Calu3 (cell line): ENCODE results near the gene NAE1. TPM values are rescaled to one million over a fixed set of nuclear protein-coding genes. Genes with fewer than 3 reads are reported as not detected.

ENCODE experiments used
- BruUV-seq: library from RNA; stranded (reverse); fragments of 400-500 nt; replicated peaks from 2 replicates; lab custom pipeline; 2021; lab: Mats Ljungman, UMichigan
- CTCF ChIA-PET: fragments of 300-600 bp; sonication (Branson Sonifier 250); formaldehyde crosslinking; loops from one replicate; lab custom pipeline; 2022; ENCODE audit warnings: antibody characterized with exemption; lab: Charles Lee
- DNase-seq: peaks from one replicate; pipeline ENCODE4 v3.0.0; 2022
- H3K27ac Mint-ChIP-seq: one replicate; pipeline ENCODE4 v1.8.0; 2022; ENCODE audit warnings: mixed read lengths; ENCODE audit not compliant: unreplicated experiment
- H3K27me3 Mint-ChIP-seq: one replicate; pipeline ENCODE4 v1.8.0; 2022; ENCODE audit warnings: mixed read lengths; ENCODE audit not compliant: unreplicated experiment
- H3K36me3 Mint-ChIP-seq: one replicate; pipeline ENCODE4 v1.8.0; 2022; ENCODE audit warnings: mild to moderate bottlenecking, moderate library complexity, mixed read lengths; ENCODE audit not compliant: insufficient read depth, unreplicated experiment
- H3K4me1 Mint-ChIP-seq: one replicate; pipeline ENCODE4 v1.8.0; 2022; ENCODE audit warnings: mild to moderate bottlenecking, low read depth, mixed read lengths; ENCODE audit not compliant: unreplicated experiment
- H3K4me3 Mint-ChIP-seq: one replicate; pipeline ENCODE4 v1.8.0; 2022; ENCODE audit warnings: mild to moderate bottlenecking, low read depth, moderate library complexity, mixed read lengths; ENCODE audit not compliant: unreplicated experiment
- H3K9me3 Mint-ChIP-seq: one replicate; pipeline ENCODE4 v1.8.0; 2022; ENCODE audit warnings: low read depth, mixed read lengths; ENCODE audit not compliant: unreplicated experiment
- CTCF ChIP-seq: fragments of 200-600 bp; IDR thresholded peaks from one replicate; pipeline ENCODE4 v1.8.0; 2022; ENCODE audit warnings: antibody characterized with exemption; ENCODE audit not compliant: unreplicated experiment
- intact Hi-C: fragments of 100-400 bp; cut with micrococcal nuclease; formaldehyde crosslinking; loops from one replicate; pipeline ENCODE4 v1.10.0; 2022; ENCODE audit not compliant: unreplicated experiment
- total RNA-seq: library from RNA; stranded (reverse); gene quantifications from 2 replicates; pipeline ENCODE4 v1.2.3, GENCODE V29; 2022

Gene NAE1
- total RNA-seq, 1 experiment from 2014 or later = 79.4 TPM

- Mint-ChIP-seq H3K36me3 (no peaks in the 10 kb centered on the region), H3K9me3 (no peaks in the 10 kb centered on the region), H3K4me3 (peak within 1 kb of the TSS; percentile 64), H3K27me3 (peaks cover 83% of the 10 kb centered on the region), H3K4me1 (peaks cover 8% of the 10 kb centered on the region), H3K27ac (no peak within 1 kb of the TSS)
- DNase-seq = no peak
- intact Hi-C loops = no loop called here
- CTCF ChIA-PET = interaction anchor here (1.0 to 1.3 kb wide), 4 partner anchors 14 to 62 kb away, joined by 3 to 8 read pairs (median 3); partner anchors contain the start of gene NAE1
- BruUV-seq = no TSS peak
- TF ChIP-seq CTCF = no peak
Observed at GRCh38 chr16:66844342-66845079, 13.7 kb upstream of the NAE1 start, which contains the start of gene CA7. CA7 (plus strand) TSS chr16:66844414; CDS start chr16:66844488, 74 bp downstream.

- DNase-seq = no peak
- intact Hi-C loops = no loop called here
- H3K27ac Mint-ChIP-seq = no peak overlapping the region
- TF ChIP-seq CTCF = no peak
- BruUV-seq = no TSS peak
- H3K27me3 Mint-ChIP-seq = peaks cover 89% of the 10 kb centered on the region
- peak overlapping the region; percentile 64 for H3K4me3 Mint-ChIP-seq
- CTCF ChIA-PET = interaction anchor here (0.5 to 1.3 kb wide), 4 partner anchors 13 to 448 kb away, joined by 3 to 6 read pairs (median 3); partner anchors contain the start of gene NAE1
- H3K36me3 Mint-ChIP-seq = no peaks in the 10 kb centered on the region
- H3K9me3 Mint-ChIP-seq = no peaks in the 10 kb centered on the region
- peaks cover 8% of the 10 kb centered on the region for H3K4me1 Mint-ChIP-seq
Observed at GRCh38 chr16:66844009-66844341, 13.2 kb upstream of the NAE1 start.

GRCh38 chr16:66843191-66843590 lies 12.4 kb upstream of the NAE1 start:
- BruUV-seq = no TSS peak
- CTCF ChIA-PET = interaction anchor here (0.5 to 1.0 kb wide), 4 partner anchors 9 to 448 kb away, joined by 3 to 6 read pairs (median 3); no protein-coding TSS in a partner anchor
- no peak for TF ChIP-seq CTCF
- DNase-seq = no peak
- H3K4me3 Mint-ChIP-seq = peak overlapping the region; percentile 64
- intact Hi-C loops = no loop called here
- H3K36me3 Mint-ChIP-seq = no peaks in the 10 kb centered on the region
- peaks cover 90% of the 10 kb centered on the region for H3K27me3 Mint-ChIP-seq
- H3K27ac Mint-ChIP-seq = no peak overlapping the region
- H3K4me1 Mint-ChIP-seq = peaks cover 8% of the 10 kb centered on the region
- H3K9me3 Mint-ChIP-seq = no peaks in the 10 kb centered on the region

GRCh38 chr16:66842765-66843164 lies 12.0 kb upstream of the NAE1 start:
- no peak for TF ChIP-seq CTCF
- CTCF ChIA-PET = interaction anchor here (0.9 to 1.0 kb wide), 2 partner anchors 8 to 25 kb away, joined by 3 read pairs; no protein-coding TSS in a partner anchor
- no peak for DNase-seq
- Mint-ChIP-seq H3K36me3 (no peaks in the 10 kb centered on the region), H3K27me3 (peaks cover 90% of the 10 kb centered on the region), H3K9me3 (no peaks in the 10 kb centered on the region), H3K27ac (no peak overlapping the region), H3K4me1 (peaks cover 8% of the 10 kb centered on the region), H3K4me3 (no peak overlapping the region)
- intact Hi-C loops = no loop called here
- no TSS peak for BruUV-seq
